Activated naive CD8-positive, alpha-beta T cell treated with anti-CD3 and anti-CD28 coated beads, Interleukin-2, amount 10 ng/mL, durations not matched to agents 7 days and 5 days (primary cell): ENCODE results near the gene PI4KB. TPM values are rescaled to one million over a fixed set of nuclear protein-coding genes. Genes with fewer than 3 reads are reported as not detected.

Source experiments
- ATAC-seq: fragments of 150-1000 bp; cut with Tn5 transposase; one replicate; pipeline ENCODE4 v1.10.0; 2021; ENCODE audit warnings: low read depth, moderate library complexity
- POLR2A ChIA-PET: fragments of 350-600 bp; sonication (Branson Sonifier 250); formaldehyde crosslinking; loops from one replicate; lab custom pipeline; 2021; ENCODE audit warnings: antibody characterized with exemption; lab: Charles Lee
- DNase-seq: peaks from one replicate; pipeline ENCODE4 v3.0.0; 2021
- H3K27ac Mint-ChIP-seq: one replicate; pipeline ENCODE4 v1.8.0; 2022; ENCODE audit warnings: mild to moderate bottlenecking, mixed read lengths
- H3K27me3 Mint-ChIP-seq: one replicate; pipeline ENCODE4 v1.8.0; 2022; ENCODE audit warnings: mild to moderate bottlenecking, moderate library complexity, mixed read lengths
- H3K36me3 Mint-ChIP-seq: one replicate; pipeline ENCODE4 v1.8.0; 2021; ENCODE audit warnings: mild to moderate bottlenecking, mixed read lengths
- H3K4me1 Mint-ChIP-seq: one replicate; pipeline ENCODE4 v1.8.0; 2021; ENCODE audit warnings: mixed read lengths
- H3K4me3 Mint-ChIP-seq: one replicate; pipeline ENCODE4 v1.8.0; 2022; ENCODE audit warnings: mild to moderate bottlenecking, moderate library complexity, mixed read lengths
- H3K9me3 Mint-ChIP-seq: one replicate; pipeline ENCODE4 v1.8.0; 2021; ENCODE audit warnings: mixed read lengths
- total RNA-seq, 2 experiments: library from RNA; stranded (reverse); gene quantifications; one replicate each; pipeline ENCODE4 v1.2.3, GENCODE V29; 2021

Gene PI4KB
- total RNA-seq, 2 experiments from 2014 or later, result 73.8 to 75.7 TPM

DNA sequence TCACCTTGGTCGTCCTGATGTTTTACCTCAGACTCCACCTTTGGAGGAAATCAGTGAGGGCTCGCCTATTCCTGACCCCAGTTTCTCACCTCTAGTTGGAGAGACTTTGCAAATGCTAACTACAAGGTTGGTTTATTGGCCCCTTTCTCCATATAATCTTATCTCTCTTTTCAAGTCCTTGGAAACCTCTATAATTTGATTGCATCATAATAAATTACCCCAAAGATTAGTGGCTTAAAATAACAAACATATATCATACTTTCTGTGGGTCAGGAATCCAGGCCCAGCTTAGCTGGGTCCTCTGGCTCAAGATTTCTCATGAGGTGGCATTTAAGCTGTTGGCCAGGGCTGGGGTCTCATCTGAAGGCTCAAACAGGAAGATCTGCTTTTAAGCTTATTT is 84.8 kb downstream of the PI4KB start:
- POLR2A ChIA-PET, result no interaction called here
- Mint-ChIP-seq H3K27me3 (no peaks in the 10 kb centered on the region), H3K9me3 (no peaks in the 10 kb centered on the region), H3K4me3 (no peak overlapping the region), H3K27ac (no peak overlapping the region), H3K4me1 (no peaks in the 10 kb centered on the region), H3K36me3 (peaks cover 43% of the 10 kb centered on the region)
- no peak for DNase-seq
- ATAC-seq, result no peak

Other genes starting within 250 kb of the PI4KB start
- 1 to 10 TPM; 4.2 to 6.0 TPM for gene SEMA6C, start 180.8 kb downstream of the PI4KB start, total RNA-seq
- 10 to 100 TPM; 21.2 to 23.7 TPM for gene TNFAIP8L2, start 170.8 kb downstream of the PI4KB start, total RNA-seq
- gene LYSMD1, start 161.5 kb downstream of the PI4KB start, total RNA-seq, result 1 to 10 TPM; 5.2 to 6.1 TPM
- gene SCNM1, start 161.3 kb downstream of the PI4KB start, total RNA-seq, result 10 to 100 TPM; 64.5 to 66.6 TPM
- gene TMOD4, start 151.4 kb downstream of the PI4KB start, total RNA-seq, result 1 to 10 TPM; 1.2 to 4.1 TPM
- gene VPS72, start 137.2 kb downstream of the PI4KB start, total RNA-seq, result 10 to 100 TPM; 67.4 to 86.9 TPM
- gene PIP5K1A, start 128.9 kb downstream of the PI4KB start, total RNA-seq, result 10 to 100 TPM; 51.9 to 59.4 TPM
- 100 to 1,000 TPM; 170 to 174 TPM for gene PSMD4, start 72.7 kb downstream of the PI4KB start, total RNA-seq
- 10 to 100 TPM; 35.5 to 37.0 TPM for gene ZNF687, start 45.1 kb downstream of the PI4KB start, total RNA-seq
- gene RFX5, start 19.8 kb upstream of the PI4KB start, total RNA-seq, result 10 to 100 TPM; 68.4 to 73.9 TPM
- not detected for gene SELENBP1, start 45.3 kb upstream of the PI4KB start, total RNA-seq
- gene PSMB4, start 72.2 kb upstream of the PI4KB start, total RNA-seq, result 100 to 1,000 TPM; 240 to 243 TPM
- 100 to 1,000 TPM in 1 of 2 experiments, 10 to 100 TPM in 1; 94.8 to 104 TPM for gene POGZ, start 132.1 kb upstream of the PI4KB start, total RNA-seq
- gene CGN, start 184.0 kb upstream of the PI4KB start, total RNA-seq, result under 1 TPM; 0.33 to 0.40 TPM
- 1 to 10 TPM; 1.5 TPM for gene TUFT1, start 212.9 kb upstream of the PI4KB start, total RNA-seq